ENCODE results near the gene DDX51. TPM values are rescaled to one million over a fixed set of nuclear protein-coding genes. Genes with fewer than 3 reads are reported as not detected.

The DDX51 gene
- polyA plus RNA-seq, 2 of the 4 experiments (the other 2 are of a cell fraction): 10.2 to 22.6 TPM

GRCh38 chr12:132173135-132174014 lies 29.3 kb upstream of the DDX51 start:
- TF ChIP-seq PBX3 (IDR thresholded peaks at IDR 0.05) (no peak), SREBF2 (IDR thresholded peaks at IDR 0.05) (no peak), HOXB5 (CRISPR knock-in tag; IDR thresholded peaks at IDR 0.05) (no peak), BHLHE40 (IDR thresholded peaks at IDR 0.05; ENCODE audit: low read depth, low read length) (no peak), CHD2 (IDR thresholded peaks at IDR 0.05; ENCODE audit: low read length, partially characterized antibody) (no peak), RARB (CRISPR knock-in tag; IDR thresholded peaks at IDR 0.05) (no peak), EP300 (IDR thresholded peaks at IDR 0.05) (no peak), POLR2AphosphoS2 (conservative IDR thresholded peaks at IDR 0.05; ENCODE audit: low read length) (no peak), HOXB13 (CRISPR knock-in tag; IDR thresholded peaks at IDR 0.05; ENCODE audit: low read depth) (no peak), ESRRA (IDR thresholded peaks at IDR 0.05; ENCODE audit: borderline replicate concordance, low read length) (no peak), HOXA7 (CRISPR knock-in tag; IDR thresholded peaks at IDR 0.05) (no peak)
- ChIA-PET POLR2A (no interaction called here), CTCF (interaction anchor here (2.6 kb wide), 1 partner anchor 241 kb away, joined by 7 read pairs; no protein-coding TSS in a partner anchor)
- Histone ChIP-seq H3K27ac (no peak overlapping the region), H3K4me2 (no peak overlapping the region), H3K9me3 (no peaks in the 10 kb centered on the region), H3K4me1 (peaks cover 3% of the 10 kb centered on the region; the same call in 2 of the 3 replicates), H3K4me3 (no peak overlapping the region)
- no peak for FAIRE-seq
- no peak for DNase-seq (ENCODE audit: low read depth in 1 of 2, low spot score in 1 of 2)
- 63% methylated on average over 34 of the region's 35 CpGs for WGBS (ENCODE audit: missing lambda C conversion rate)
- ATAC-seq: no peak

GRCh38 chr12:132172619-132173018 lies 28.5 kb upstream of the DDX51 start:
- no peak for FAIRE-seq
- no peak overlapping the region for H3K27ac ChIP-seq
- ChIA-PET POLR2A (no interaction called here), CTCF (no interaction called here)
- no peak for DNase-seq (ENCODE audit: low read depth in 1 of 2, low spot score in 1 of 2)
- ATAC-seq: no peak
- WGBS (ENCODE audit: missing lambda C conversion rate): 76% methylated on average over 13 of the region's 15 CpGs
- no peaks in the 10 kb centered on the region; the same call in 2 of the 3 replicates for H3K4me1 ChIP-seq
- no peak overlapping the region for H3K4me2 ChIP-seq
- H3K4me3 ChIP-seq: no peak overlapping the region
- no peaks in the 10 kb centered on the region for H3K9me3 ChIP-seq
- TF ChIP-seq ATOH8 (CRISPR knock-in tag; IDR thresholded peaks at IDR 0.05; ENCODE audit: low read depth) (no peak), TP53 (CRISPR knock-in tag; IDR thresholded peaks at IDR 0.05) (no peak), EP300 (IDR thresholded peaks at IDR 0.05) (no peak), ZC3H11A (IDR thresholded peaks at IDR 0.05) (no peak), JUN (IDR thresholded peaks at IDR 0.05) (no peak), MAZ (IDR thresholded peaks at IDR 0.05; ENCODE audit: borderline replicate concordance, low read depth, low read length) (no peak), USF2 (IDR thresholded peaks at IDR 0.05) (no peak), ZNF302 (CRISPR knock-in tag; IDR thresholded peaks at IDR 0.05) (no peak), EHMT2 (IDR thresholded peaks at IDR 0.05; ENCODE audit: low read depth) (no peak), HEYL (CRISPR knock-in tag; IDR thresholded peaks at IDR 0.05) (no peak), BHLHE40 (IDR thresholded peaks at IDR 0.05; ENCODE audit: low read depth, low read length) (no peak), SMC3 (IDR thresholded peaks at IDR 0.05) (no peak)

Measured in A549 (cell line).